Heart left ventricle (tissue), 13 donors: Measurements from ENCODE around the gene ZNF668.

Experiments
- CTCF ChIP-seq, 12 donors: fragments of 200-600 bp; sonication (generic) in 4 of 12; IDR thresholded peaks; one replicate each; pipeline versions ENCODE4 v1.5.0 to v1.8.0; 2018 to 2022; ENCODE audit warnings: antibody characterized with exemption in 12 of 12, mild to moderate bottlenecking in 5 of 12
- POLR2A ChIP-seq, 2 donors: fragments of 450-650 bp; IDR thresholded peaks; one replicate each; pipeline ENCODE4 v1.6.1; 2017; ENCODE audit warnings: antibody characterized with exemption in 2 of 2, mild to moderate bottlenecking in 2 of 2, moderate library complexity in 2 of 2
- donor health status: ischemic (EF 13 %, LVEDD 7.1; RV severe dilation, severe dysfunction).
- donor health status: DM: no; HTN: yes; CAD: no.
- donor health status: DM: no; HTN: no; CAD: no.
- donor health status: ischemic (EF 25% LVEDD 6.9; RV normal size, moderate dysfunction).
- donor health status: ischemic (EF 25% LVEDD 5.7; RV mildly dilated, moderate dysfunction).
- donor health status: ischemic (EF 35%, LVEDD 5.7; RV mildly dilated, moderate dysfunction).
- donor health status: nonischemic (EF 11% LVEDD 7.7; RV severe dilation, severe dysfunction).
- donor health status: DM: yes; HTN: yes; CAD: no.
- donor health status: PGD.
- donor health status: ischemic (EF 29% LVEDD 5.4; RV normal size, mild dysfunction).
- donor health status: nonischemic (EF 23%, LVEDD 6.1; RV moderate dilation, normal function).

DNA sequence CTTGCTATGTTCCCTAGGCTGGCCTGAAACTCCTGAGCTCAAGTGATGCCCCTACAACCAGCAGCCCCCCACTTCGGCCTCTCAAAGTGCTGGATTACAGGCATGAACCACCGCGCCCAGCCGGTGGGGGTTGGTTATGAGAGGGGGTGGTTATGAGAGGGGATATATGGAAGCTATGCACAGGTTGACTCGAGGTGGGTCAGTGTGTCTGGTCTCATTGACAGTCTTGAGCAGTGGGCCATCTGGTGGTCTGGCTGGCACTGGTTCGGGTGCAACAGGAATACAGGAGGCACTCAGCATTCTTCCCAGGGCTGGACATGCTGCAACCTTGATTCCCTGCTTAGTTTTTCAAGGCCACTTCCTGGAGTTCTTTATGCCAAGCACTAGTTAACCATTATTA lies 58.0 kb downstream of the ZNF668 start:
- TF ChIP-seq CTCF (IDR thresholded peaks at IDR 0.05) (no peak), POLR2A (IDR thresholded peaks at IDR 0.05) (no peak)
